PFSK-1 (cell line): ENCODE measurements around the gene TLL1.

Experiments used
- FOXP2 ChIP-seq: optimal IDR thresholded peaks from 2 replicates; pipeline ENCODE3; 2011; ENCODE audit warnings: borderline replicate concordance, control low read depth, inconsistent platforms; ENCODE audit not compliant: insufficient read depth; ENCODE audit errors: extremely low read length, extremely low read depth
- POLR2AphosphoS5 ChIP-seq: IDR thresholded peaks from 2 replicates; pipeline ENCODE4 v1.6.1; 2012; ENCODE audit warnings: low read depth, mild to moderate bottlenecking, control low read depth, low read length, moderate library complexity
- REST ChIP-seq, 2 experiments: IDR thresholded peaks; 2 replicates each; pipeline versions ENCODE4 v1.6.1 to v1.8.0; 2011 to 2012; ENCODE audit warnings: low read depth in 2 of 2, low read length in 2 of 2, control low read depth in 1 of 2, inconsistent platforms in 1 of 2, mild to moderate bottlenecking in 1 of 2, moderate library complexity in 1 of 2; ENCODE audit not compliant: insufficient read depth in 1 of 2
- SIN3A ChIP-seq: IDR thresholded peaks from 2 replicates; pipeline ENCODE4 v1.6.1; 2012; ENCODE audit warnings: mild to moderate bottlenecking, low read length, moderate library complexity, borderline replicate concordance; ENCODE audit not compliant: insufficient read depth
- TAF1 ChIP-seq: IDR thresholded peaks from 2 replicates; pipeline ENCODE4 v1.6.1; 2012; ENCODE audit warnings: low read length, control low read depth, borderline replicate concordance; ENCODE audit not compliant: insufficient read depth

TLL1 gene

GRCh38 chr4:165986956-165987698, 114.1 kb downstream of the TLL1 start:
- no peak for TF ChIP-seq TAF1
- TF ChIP-seq REST (IDR thresholded peaks at IDR 0.05; ENCODE audit: insufficient read depth in 1 of 2, low read depth in 2 of 2, low read length in 2 of 2): no peak
- no peak for TF ChIP-seq FOXP2
- no peak for TF ChIP-seq SIN3A
- TF ChIP-seq POLR2AphosphoS5: no peak

- TF ChIP-seq TAF1: no peak
- TF ChIP-seq FOXP2: no peak
- TF ChIP-seq SIN3A: no peak
- TF ChIP-seq REST (IDR thresholded peaks at IDR 0.05; ENCODE audit: insufficient read depth in 1 of 2, low read depth in 2 of 2, low read length in 2 of 2): no peak
- TF ChIP-seq POLR2AphosphoS5: no peak
Measured at GRCh38 chr4:165991325-165992180, 118.5 kb downstream of the TLL1 start.

- TF ChIP-seq REST (IDR thresholded peaks at IDR 0.05; ENCODE audit: insufficient read depth in 1 of 2, low read depth in 2 of 2, low read length in 2 of 2): no peak
- TF ChIP-seq FOXP2: no peak
- no peak for TF ChIP-seq TAF1
- TF ChIP-seq SIN3A: no peak
- no peak for TF ChIP-seq POLR2AphosphoS5
Measured at GRCh38 chr4:165992283-165992682, 119.2 kb downstream of the TLL1 start.

GRCh38 chr4:165994701-165995100, 121.7 kb downstream of the TLL1 start:
- TF ChIP-seq TAF1: no peak
- TF ChIP-seq SIN3A: no peak
- TF ChIP-seq POLR2AphosphoS5: no peak
- no peak for TF ChIP-seq FOXP2
- TF ChIP-seq REST (IDR thresholded peaks at IDR 0.05; ENCODE audit: insufficient read depth in 1 of 2, low read depth in 2 of 2, low read length in 2 of 2): no peak
